HG03097 (cell line): ENCODE data around the gene CD28.

Source experiments
- ATAC-seq: cut with Tn5 transposase; IDR thresholded peaks from one replicate; pipeline ENCODE4 v1.9.1; 2021; ENCODE audit not compliant: unreplicated experiment, low FRiP score

The CD28 gene

GRCh38 chr2:203706403-203706802, at the start of gene CD28:
Gene CD28, plus strand, starts transcription at chr2:203706639. Its CDS starts 58 bp downstream, at chr2:203706697.
- peak; percentile 99 for ATAC-seq

- ATAC-seq = no peak
Observed at GRCh38 chr2:203659331-203660049, 46.9 kb upstream of the CD28 start.

GRCh38 chr2:203660465-203660864, 46.0 kb upstream of the CD28 start:
- no peak for ATAC-seq

- ATAC-seq = no peak
Observed at GRCh38 chr2:203661279-203661908, 45.0 kb upstream of the CD28 start.

GRCh38 chr2:203662487-203662886, 44.0 kb upstream of the CD28 start:
- ATAC-seq = no peak

GRCh38 chr2:203662951-203663350, 43.5 kb upstream of the CD28 start:
- ATAC-seq = no peak

- no peak for ATAC-seq
Observed at GRCh38 chr2:203664029-203664755, 42.2 kb upstream of the CD28 start.

GRCh38 chr2:203667838-203668237, 38.6 kb upstream of the CD28 start:
- ATAC-seq = no peak

GRCh38 chr2:203669820-203670219, 36.6 kb upstream of the CD28 start:
- ATAC-seq = no peak

- ATAC-seq = no peak
Observed at GRCh38 chr2:203670939-203671338, 35.5 kb upstream of the CD28 start.

- ATAC-seq = no peak
Observed at GRCh38 chr2:203671876-203672275, 34.6 kb upstream of the CD28 start.

- ATAC-seq = no peak
Observed at GRCh38 chr2:203672856-203673255, 33.6 kb upstream of the CD28 start.

- peak; percentile 96 for ATAC-seq
Observed at GRCh38 chr2:203673933-203674332, 32.5 kb upstream of the CD28 start.

GRCh38 chr2:203675086-203675485, 31.4 kb upstream of the CD28 start:
- no peak for ATAC-seq

- ATAC-seq = no peak
Observed at GRCh38 chr2:203678971-203679370, 27.5 kb upstream of the CD28 start.

GRCh38 chr2:203679401-203679800, 27.0 kb upstream of the CD28 start:
- ATAC-seq = no peak

GRCh38 chr2:203681978-203682377, 24.5 kb upstream of the CD28 start:
- no peak for ATAC-seq

GRCh38 chr2:203682688-203683130, 23.7 kb upstream of the CD28 start:
- ATAC-seq = no peak

- ATAC-seq = no peak
Observed at GRCh38 chr2:203683421-203683820, 23.0 kb upstream of the CD28 start.

- ATAC-seq = peak; percentile 63
Observed at GRCh38 chr2:203683932-203684556, 22.4 kb upstream of the CD28 start.

- ATAC-seq = no peak
Observed at GRCh38 chr2:203685081-203685621, 21.3 kb upstream of the CD28 start.
